ENCODE results near the gene SLC7A11. TPM values are rescaled to one million over a fixed set of nuclear protein-coding genes. Genes with fewer than 3 reads are reported as not detected.

Gene SLC7A11
- total RNA-seq, 4 donors from 2014 or later: under 0.01 to 0.30 (median 0.21) TPM

GRCh38 chr4:138234248-138234647 lies 7.9 kb downstream of the SLC7A11 start:
- no peak for DNase-seq (ENCODE audit: low spot score in 2 of 2)
- H3K36me3 ChIP-seq: no peaks in the 10 kb centered on the region
- TF ChIP-seq POLR2A (IDR thresholded peaks at IDR 0.05) (no peak), CTCF (IDR thresholded peaks at IDR 0.05) (no peak), EP300 (IDR thresholded peaks at IDR 0.05) (no peak)
- 94 to 98% methylated on average over 1 of the region's 1 CpG for WGBS, 2 donors
- H3K4me3 ChIP-seq: no peak overlapping the region
- H3K27me3 ChIP-seq: no peaks in the 10 kb centered on the region
- H3K9me3 ChIP-seq: no peaks in the 10 kb centered on the region
- no peaks in the 10 kb centered on the region for H3K4me1 ChIP-seq
- no peak overlapping the region for H3K27ac ChIP-seq

DNA sequence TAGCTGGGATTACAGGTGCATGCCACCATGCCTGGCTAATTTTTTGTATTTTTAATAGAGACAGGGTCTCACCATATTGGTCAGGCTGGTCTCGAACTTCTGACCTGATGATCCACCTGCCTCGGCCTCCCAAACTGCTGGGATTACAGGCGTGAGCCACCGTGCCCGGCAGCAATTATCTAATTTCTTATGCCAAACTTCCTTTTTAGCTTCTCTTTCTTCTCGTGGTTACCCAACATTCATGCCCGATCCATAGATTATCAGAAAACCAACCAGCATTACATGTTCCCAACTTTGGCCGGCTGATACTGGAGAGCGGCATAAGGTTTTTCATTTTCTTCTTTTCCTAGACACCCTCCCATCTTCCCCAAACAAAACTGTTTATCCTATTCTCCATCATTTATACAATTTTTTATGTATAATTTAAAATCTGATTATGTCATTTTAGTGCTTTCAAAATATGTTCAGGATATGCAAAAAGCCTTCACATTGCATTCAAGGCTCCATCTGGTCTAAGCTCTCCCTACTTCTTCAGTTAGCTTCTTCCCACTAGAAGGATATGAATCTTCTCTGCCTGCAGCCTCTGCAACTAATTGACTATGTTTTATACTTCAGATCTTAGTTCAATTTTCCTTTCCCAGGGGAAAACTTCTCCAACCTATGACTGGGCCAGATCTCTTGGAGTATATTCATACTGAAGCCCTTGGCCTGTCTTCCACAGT lies 8.7 kb downstream of the SLC7A11 start:
- no peaks in the 10 kb centered on the region for H3K36me3 ChIP-seq
- no peaks in the 10 kb centered on the region for H3K27me3 ChIP-seq
- H3K4me1 ChIP-seq: no peaks in the 10 kb centered on the region
- no peak overlapping the region for H3K4me3 ChIP-seq
- TF ChIP-seq POLR2A (IDR thresholded peaks at IDR 0.05) (no peak), CTCF (IDR thresholded peaks at IDR 0.05) (no peak), EP300 (IDR thresholded peaks at IDR 0.05) (no peak)
- 91 to 96% methylated on average over 9 of the region's 9 CpGs for WGBS, 2 donors
- no peak overlapping the region for H3K27ac ChIP-seq
- no peaks in the 10 kb centered on the region for H3K9me3 ChIP-seq
- DNase-seq (ENCODE audit: low spot score in 2 of 2): no peak

- no peaks in the 10 kb centered on the region for H3K36me3 ChIP-seq
- H3K27ac ChIP-seq: no peak overlapping the region
- H3K27me3 ChIP-seq: no peaks in the 10 kb centered on the region
- 97% methylated on average over 1 of the region's 1 CpG for WGBS, 2 donors
- DNase-seq (ENCODE audit: low spot score in 2 of 2): no peak
- no peaks in the 10 kb centered on the region for H3K9me3 ChIP-seq
- H3K4me1 ChIP-seq: no peaks in the 10 kb centered on the region
- TF ChIP-seq POLR2A (IDR thresholded peaks at IDR 0.05) (no peak), EP300 (IDR thresholded peaks at IDR 0.05) (no peak), CTCF (IDR thresholded peaks at IDR 0.05) (no peak)
- no peak overlapping the region for H3K4me3 ChIP-seq
These were observed 9.8 kb downstream of the SLC7A11 start for GRCh38 chr4:138232364-138232763.

DNA sequence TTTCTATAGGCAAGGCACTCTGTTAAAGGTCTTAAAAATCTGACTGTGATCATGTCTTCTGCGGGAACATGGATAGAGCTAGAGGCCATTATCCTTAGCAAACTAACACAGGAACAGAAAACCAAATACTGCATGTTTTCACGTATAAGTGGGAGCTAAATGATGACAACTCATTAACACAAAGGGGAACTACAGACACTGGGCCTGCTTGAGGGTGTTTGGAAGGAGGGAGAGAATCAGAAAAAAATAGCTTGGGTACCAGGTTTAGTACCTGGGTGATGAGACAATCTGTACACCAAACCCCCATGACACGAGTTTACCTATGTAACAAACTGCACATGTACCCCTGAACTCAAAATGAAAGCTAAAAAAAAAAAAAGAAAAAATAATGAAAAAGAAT lies 12.1 kb downstream of the SLC7A11 start:
- no peaks in the 10 kb centered on the region for H3K9me3 ChIP-seq
- H3K4me3 ChIP-seq: no peak overlapping the region
- DNase-seq (ENCODE audit: low spot score in 2 of 2): no peak
- H3K27ac ChIP-seq: no peak overlapping the region
- no peaks in the 10 kb centered on the region for H3K36me3 ChIP-seq
- 88 to 89% methylated on average over 3 of the region's 3 CpGs for WGBS, 2 donors
- TF ChIP-seq POLR2A (IDR thresholded peaks at IDR 0.05) (no peak), CTCF (IDR thresholded peaks at IDR 0.05) (no peak), EP300 (IDR thresholded peaks at IDR 0.05) (no peak)
- H3K27me3 ChIP-seq: no peaks in the 10 kb centered on the region
- no peaks in the 10 kb centered on the region for H3K4me1 ChIP-seq

DNA sequence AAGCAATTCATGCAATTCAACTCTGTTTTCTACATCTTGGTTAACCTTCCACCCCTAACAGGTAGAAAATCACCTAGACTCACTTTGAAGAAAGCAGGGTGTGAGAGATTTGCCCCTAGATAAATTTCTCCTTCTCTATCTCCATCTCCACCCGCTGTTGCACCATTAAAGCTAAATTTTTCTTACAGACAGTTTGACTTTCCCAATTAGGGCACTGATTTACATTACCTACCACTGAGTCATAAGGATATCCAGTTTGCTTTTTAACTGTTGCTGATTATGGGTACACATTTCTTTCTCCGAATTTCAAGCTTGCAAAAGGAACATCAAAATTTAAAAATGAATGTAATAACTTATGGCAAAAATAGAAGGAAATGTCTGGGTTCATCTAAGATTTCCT lies 13.0 kb downstream of the SLC7A11 start:
- DNase-seq (ENCODE audit: low spot score in 2 of 2): no peak
- H3K27me3 ChIP-seq: no peaks in the 10 kb centered on the region
- H3K4me3 ChIP-seq: no peak overlapping the region
- H3K27ac ChIP-seq: no peak overlapping the region
- H3K4me1 ChIP-seq: no peaks in the 10 kb centered on the region
- 83 to 87% methylated on average over 2 of the region's 2 CpGs for WGBS, 2 donors
- TF ChIP-seq POLR2A (IDR thresholded peaks at IDR 0.05): no peak
- TF ChIP-seq CTCF (IDR thresholded peaks at IDR 0.05): no peak
- TF ChIP-seq EP300 (IDR thresholded peaks at IDR 0.05): no peak
- no peaks in the 10 kb centered on the region for H3K9me3 ChIP-seq
- H3K36me3 ChIP-seq: no peaks in the 10 kb centered on the region
